IPS DF 19.7 (cell line): Measurements from ENCODE around the gene FOXJ3.
"Not testable (repeated sequence)": the region's sequence is repeated elsewhere in the genome, so short reads cannot be mapped to it uniquely, and the experiment has no call there.

Experiments
- DNase-seq: peaks from one replicate; pipeline ENCODE4 v3.0.0-alpha.2; 2013; ENCODE audit warnings: low read depth, low spot score

FOXJ3 gene

GRCh38 chr1:42251042-42251441 is 84.0 kb downstream of the FOXJ3 start:
- no peak for DNase-seq

DNA sequence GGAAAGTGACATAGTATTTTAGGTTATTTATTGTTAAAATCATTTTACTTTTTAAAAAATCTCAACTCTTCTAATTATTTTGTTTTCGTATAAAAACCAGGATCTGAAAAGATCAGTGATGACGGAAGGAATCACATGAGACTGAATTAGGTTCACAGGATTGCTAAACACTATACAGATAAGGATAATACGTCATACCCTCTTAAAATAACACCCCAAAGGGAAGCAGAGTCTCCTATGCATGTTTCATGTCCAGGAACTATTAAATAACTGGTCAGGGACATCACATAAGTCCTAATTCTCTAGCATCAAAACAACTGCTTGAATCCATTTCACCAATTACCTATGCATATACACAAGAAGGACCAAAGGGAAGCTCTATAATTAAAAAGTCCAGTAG is 84.9 kb downstream of the FOXJ3 start:
- no peak for DNase-seq

- DNase-seq: no peak
Measured at GRCh38 chr1:42240966-42241755, 93.9 kb downstream of the FOXJ3 start.

DNA sequence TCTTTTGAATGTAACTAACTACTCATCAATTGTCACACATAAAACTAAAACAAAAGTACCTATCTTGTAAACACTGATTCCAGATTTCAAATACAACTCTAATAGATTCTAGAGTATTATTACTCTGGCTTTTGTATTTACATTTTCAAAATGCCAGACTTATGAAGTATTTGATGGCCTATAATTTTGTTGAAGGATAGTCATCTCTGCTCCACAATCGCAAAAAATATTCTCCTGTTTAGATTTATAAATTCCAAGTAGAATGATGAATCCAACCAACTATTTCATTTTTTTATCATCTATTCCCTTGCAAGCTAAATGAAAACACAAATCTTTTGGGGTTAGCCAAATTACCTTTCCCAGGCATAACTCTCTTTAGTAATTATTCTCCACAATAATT is 95.5 kb downstream of the FOXJ3 start:
- DNase-seq: no peak

GRCh38 chr1:42239041-42239440 is 96.0 kb downstream of the FOXJ3 start:
- no peak for DNase-seq

DNA sequence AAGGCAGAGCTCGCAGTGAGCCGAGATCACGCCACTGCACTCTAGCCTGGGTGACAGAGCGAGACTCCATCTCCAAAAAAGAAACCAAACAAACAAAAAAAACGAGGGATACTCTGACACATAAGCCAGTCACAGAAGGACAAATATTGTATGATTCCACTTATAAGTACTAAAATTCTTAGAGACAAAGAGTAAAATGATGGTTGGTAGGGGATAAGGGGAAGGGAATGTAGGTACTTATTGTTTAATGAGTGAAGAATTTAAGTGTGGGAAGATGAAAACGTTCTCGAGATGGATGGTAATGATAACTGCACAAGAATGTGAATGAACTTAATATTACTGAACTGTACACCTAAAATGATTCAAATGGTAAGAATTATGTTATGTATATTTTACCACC is 103.8 kb downstream of the FOXJ3 start:
- DNase-seq: no peak

- DNase-seq: no peak
Measured at GRCh38 chr1:42228938-42229337, 106.1 kb downstream of the FOXJ3 start.

GRCh38 chr1:42223036-42223435 is 112.0 kb downstream of the FOXJ3 start:
- DNase-seq: no peak

DNA sequence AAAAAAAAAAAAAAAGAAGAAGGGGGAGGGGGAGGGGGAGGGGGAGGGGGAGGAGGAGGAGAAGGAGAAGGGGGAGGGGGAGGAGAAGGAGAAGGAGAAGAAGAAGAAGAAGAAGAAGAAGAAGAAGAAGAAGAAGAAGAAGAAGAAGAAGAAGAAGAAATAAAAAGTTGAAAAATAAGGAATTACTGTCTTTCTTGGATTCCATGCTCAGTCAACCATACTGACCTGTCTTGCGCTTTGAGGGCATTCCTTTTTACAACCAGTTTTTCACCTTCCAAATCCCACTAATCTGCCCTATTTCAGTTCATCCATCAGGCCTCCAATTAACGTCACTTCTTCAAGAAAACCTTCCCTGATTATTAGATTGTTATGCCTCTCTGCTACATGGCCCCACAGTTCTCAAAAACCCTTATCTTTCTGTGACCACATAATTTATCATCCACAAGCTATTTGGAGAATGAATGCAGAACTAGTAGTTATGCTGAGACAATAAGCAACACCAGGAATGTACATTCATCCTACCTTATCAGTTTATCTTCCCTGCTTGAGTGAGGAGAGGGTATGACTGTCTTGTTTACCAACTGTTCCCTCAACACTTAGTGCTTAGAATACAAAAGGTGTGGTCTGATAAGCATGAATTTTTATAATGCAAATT is 113.0 kb downstream of the FOXJ3 start:
- no peak for DNase-seq

DNA sequence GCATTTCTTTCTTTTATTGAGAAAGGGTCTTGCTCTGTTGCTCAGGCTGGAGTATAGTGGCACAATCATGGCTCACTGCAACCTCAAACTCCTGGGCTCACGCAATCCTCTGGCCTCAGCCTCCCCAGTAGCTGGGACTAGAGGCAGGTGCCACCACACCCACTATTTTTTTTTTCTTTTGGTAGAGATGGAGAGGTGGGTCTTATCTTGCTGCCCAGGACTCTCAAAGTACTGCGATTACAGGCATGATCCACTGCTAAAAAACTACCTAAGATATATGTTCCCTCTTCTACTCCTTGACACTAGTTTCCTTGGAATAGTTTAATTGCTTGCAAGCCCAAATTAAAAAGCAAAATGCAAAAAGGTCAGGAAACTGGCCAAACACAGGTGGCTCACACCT is 113.6 kb downstream of the FOXJ3 start:
- no peak for DNase-seq

DNA sequence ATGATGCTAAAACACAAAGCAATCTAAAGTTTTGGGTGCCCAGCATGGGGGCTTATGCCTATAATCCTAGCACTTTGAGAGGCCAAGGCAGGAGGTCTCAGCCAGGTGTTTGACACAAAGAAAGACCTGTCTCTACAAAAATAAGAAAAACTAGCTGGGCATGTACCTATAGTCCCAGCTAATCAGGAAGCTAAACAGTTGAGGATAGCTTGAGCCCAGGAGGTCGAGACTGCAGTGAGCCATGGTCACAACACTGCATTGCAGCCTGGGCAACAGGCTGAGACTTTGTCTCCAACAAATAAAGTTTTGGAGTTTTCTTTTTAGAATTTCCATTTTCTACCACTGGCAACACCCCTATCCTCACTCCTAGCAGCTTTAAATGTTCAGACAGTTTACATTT is 115.4 kb downstream of the FOXJ3 start:
- no peak for DNase-seq

DNA sequence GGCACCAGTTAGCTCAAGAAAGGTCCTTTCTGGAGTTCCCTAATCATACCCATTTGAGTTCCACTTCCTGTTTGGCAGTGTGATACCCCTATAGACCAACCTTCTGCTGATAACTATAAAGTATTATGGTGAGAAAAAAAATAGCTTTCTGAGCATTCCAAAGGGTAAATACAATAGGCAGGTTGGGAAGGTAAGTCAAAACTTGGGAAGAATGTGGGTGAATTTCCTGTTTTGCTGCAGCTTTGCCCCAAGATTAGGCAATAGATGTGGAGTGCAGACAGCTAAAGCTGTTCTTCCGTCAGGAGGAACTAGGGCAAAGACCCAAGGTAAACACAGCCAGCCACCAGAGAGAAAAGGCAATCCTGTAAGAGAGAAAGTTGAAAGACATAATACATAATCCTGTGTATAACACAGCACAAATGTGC is 120.6 kb downstream of the FOXJ3 start:
- DNase-seq: no peak

- DNase-seq: no peak
Measured at GRCh38 chr1:42211224-42211623, 123.8 kb downstream of the FOXJ3 start.

DNA sequence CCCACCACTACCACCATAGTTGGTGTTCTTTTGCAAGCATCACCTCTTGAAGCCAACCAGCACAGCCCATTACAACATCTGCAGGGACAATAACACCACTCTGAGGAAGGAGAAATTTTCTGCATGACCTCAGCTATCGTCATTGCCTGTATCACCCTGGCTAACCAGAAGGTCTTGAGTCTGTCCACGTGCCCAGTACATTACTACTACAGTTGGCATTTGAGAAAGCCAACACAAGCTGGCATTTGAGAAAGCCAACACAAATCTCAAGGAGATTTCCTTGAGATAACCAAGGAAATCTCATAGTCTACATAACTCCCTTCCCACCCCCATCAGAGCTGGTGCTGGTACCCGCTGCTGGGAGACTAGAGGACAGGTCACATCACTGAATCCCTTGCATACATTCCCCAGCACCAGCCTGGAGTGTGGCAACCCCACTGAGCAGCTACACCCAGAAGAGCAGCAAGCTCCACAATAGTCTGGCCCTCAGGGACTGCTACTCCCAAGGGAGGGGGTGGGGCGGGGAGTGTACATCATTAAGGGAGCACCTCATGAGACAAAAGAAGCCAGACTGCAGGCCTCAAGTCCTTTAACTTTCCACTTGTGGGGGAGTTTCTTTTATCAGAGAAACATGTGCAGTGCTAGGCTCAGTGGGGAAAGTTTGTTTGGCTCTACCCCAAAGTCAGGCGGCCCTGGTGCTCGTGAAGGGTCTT is 124.5 kb downstream of the FOXJ3 start:
- DNase-seq: no peak

DNA sequence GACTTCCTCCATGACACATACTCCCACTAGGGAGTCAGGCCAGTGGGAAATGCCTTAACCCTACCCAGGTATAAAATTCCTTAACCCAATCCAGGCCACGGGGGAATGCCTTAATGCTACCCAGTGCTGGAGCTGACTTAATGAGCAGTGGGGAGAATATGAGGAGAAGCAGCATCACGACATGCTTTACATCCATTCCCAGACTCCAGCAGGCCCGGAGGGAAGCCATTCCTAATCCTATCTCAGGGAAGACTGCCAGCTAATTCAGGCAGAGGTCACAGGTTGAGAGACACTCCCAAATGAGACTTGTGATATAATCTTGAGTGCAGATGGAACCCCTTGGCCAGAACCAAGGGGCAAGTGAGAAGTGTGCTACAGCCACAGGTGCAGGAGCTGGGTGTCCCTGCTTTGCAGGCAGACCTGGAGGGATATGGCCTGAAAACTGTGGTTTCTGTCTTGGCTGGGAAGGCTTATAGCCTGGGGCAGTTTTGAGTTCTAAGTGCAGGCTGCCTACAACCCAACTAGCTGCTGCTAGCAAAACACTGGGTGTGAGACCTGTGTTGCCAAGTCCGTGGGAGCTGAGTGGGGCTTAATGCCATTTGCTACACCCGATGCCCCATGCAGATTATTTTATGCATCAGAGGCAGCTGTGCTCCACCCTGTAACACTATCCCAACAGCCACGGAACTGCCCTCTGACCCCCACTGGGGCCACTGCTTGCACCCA is 125.3 kb downstream of the FOXJ3 start:
- DNase-seq: no peak

GRCh38 chr1:42206930-42207329 is 128.1 kb downstream of the FOXJ3 start:
- not testable (repeated sequence) for DNase-seq

- DNase-seq: no peak
Measured at GRCh38 chr1:42206164-42206563, 128.9 kb downstream of the FOXJ3 start.

DNA sequence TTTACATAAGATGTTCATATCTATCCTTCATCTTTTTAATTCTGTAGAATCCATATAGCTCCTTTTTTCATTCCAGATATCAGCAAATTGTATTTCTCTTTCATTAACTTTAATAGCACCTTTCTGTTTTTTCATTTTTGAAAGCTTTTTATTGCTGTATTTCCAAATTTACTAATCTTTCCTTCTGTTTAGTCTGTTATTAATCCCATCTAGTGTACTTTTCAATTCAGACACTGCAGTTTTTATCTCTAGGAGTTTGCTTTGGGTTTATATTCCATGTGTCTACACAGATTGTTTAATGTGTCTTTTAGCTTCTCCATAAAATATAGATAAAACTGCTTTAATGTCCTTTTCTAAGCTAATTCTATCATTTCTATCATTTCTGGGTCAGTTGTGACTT is 133.0 kb downstream of the FOXJ3 start:
- DNase-seq: no peak

GRCh38 chr1:42198251-42198650 is 136.8 kb downstream of the FOXJ3 start:
- DNase-seq: no peak

GRCh38 chr1:42195841-42196240 is 139.2 kb downstream of the FOXJ3 start:
- no peak for DNase-seq

- no peak for DNase-seq
Measured at GRCh38 chr1:42192106-42192505, 142.9 kb downstream of the FOXJ3 start.

DNA sequence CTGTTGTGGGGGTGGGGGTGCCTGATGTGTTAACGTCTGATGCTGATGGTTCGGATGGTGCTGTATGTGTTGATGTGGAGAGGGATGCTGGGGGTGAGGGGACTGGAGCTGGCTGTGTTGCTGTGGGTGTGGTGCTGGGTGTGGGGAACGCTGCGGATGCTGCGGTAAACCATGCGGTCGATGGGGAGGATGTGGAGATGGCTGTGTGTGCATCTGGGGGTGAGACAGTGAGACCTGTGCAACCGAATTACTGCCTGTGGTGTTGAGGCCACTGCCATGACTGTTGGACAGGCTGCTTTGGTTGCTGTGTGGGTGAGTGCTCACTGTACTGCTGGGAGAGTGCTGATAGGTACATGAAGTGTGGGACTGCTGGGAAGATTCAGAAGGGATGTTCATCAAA is 143.7 kb downstream of the FOXJ3 start:
- no peak for DNase-seq
